Activated B cell treated with CpG ODN at 0.5 μM for 24 hours (primary cell): ENCODE results near the gene HECTD3. TPM values are rescaled to one million over a fixed set of nuclear protein-coding genes. Genes with fewer than 3 reads are reported as not detected.
"Not testable (repeated sequence)": the region's sequence is repeated elsewhere in the genome, so short reads cannot be mapped to it uniquely, and the experiment has no call there.

Source experiments
- ATAC-seq: fragments of 200-7000 bp; cut with Tn5 transposase; one replicate; pipeline ENCODE4 v1.10.0; 2021; ENCODE audit warnings: low read depth, mild to moderate bottlenecking, moderate library complexity
- CTCF ChIA-PET: fragments of 350-600 bp; sonication (Branson Sonifier 250); formaldehyde crosslinking; loops from one replicate; lab custom pipeline; 2021; ENCODE audit warnings: antibody characterized with exemption; lab: Charles Lee
- POLR2A ChIA-PET: fragments of 350-600 bp; sonication (Branson Sonifier 250); formaldehyde crosslinking; loops from one replicate; lab custom pipeline; 2021; ENCODE audit warnings: antibody characterized with exemption; lab: Charles Lee
- DNase-seq: peaks from one replicate; pipeline ENCODE4 v3.0.0; 2022
- H3K27ac Mint-ChIP-seq: one replicate; pipeline ENCODE4 v1.8.0; 2020; ENCODE audit warnings: mixed read lengths
- H3K27me3 Mint-ChIP-seq: one replicate; pipeline ENCODE4 v1.8.0; 2021; ENCODE audit warnings: mixed read lengths
- H3K36me3 Mint-ChIP-seq: one replicate; pipeline ENCODE4 v1.8.0; 2021; ENCODE audit warnings: low read depth, mixed read lengths
- H3K4me1 Mint-ChIP-seq: one replicate; pipeline ENCODE4 v1.8.0; 2021; ENCODE audit warnings: mixed read lengths
- H3K4me3 Mint-ChIP-seq: one replicate; pipeline ENCODE4 v1.8.0; 2020; ENCODE audit warnings: mild to moderate bottlenecking, mixed read lengths
- H3K9me3 Mint-ChIP-seq: one replicate; pipeline ENCODE4 v1.8.0; 2020; ENCODE audit warnings: mixed read lengths
- CTCF ChIP-seq: fragments of 200-600 bp; IDR thresholded peaks from one replicate; pipeline ENCODE4 v1.8.0; 2022; ENCODE audit warnings: antibody characterized with exemption, mild to moderate bottlenecking
- intact Hi-C: fragments of 100-400 bp; cut with micrococcal nuclease; formaldehyde crosslinking; loops from one replicate; pipeline ENCODE4 v1.15.1; 2024
- total RNA-seq: library from RNA; stranded (reverse); gene quantifications from 2 replicates; pipeline ENCODE4 v1.2.3, GENCODE V29; 2022

HECTD3 gene
- total RNA-seq, 1 donor from 2014 or later = 49.9 TPM

- POLR2A ChIA-PET = interaction anchor here (0.6 to 1.7 kb wide), 4 partner anchors 8 to 627 kb away, joined by 3 to 7 read pairs (median 5); partner anchors contain the start of genes EIF2B3, HECTD3 and UROD
- no peak for TF ChIP-seq CTCF
Measured at GRCh38 chr1:45002650-45003645, 8.2 kb downstream of the HECTD3 start.

GRCh38 chr1:45001576-45001975, 9.5 kb downstream of the HECTD3 start:
- ATAC-seq, H3K4me1 Mint-ChIP-seq, H3K27ac Mint-ChIP-seq, H3K27me3 Mint-ChIP-seq, POLR2A ChIA-PET, H3K9me3 Mint-ChIP-seq, H3K4me3 Mint-ChIP-seq, CTCF ChIA-PET, intact Hi-C loops, DNase-seq: not testable (repeated sequence)
- peaks cover 55% of the 10 kb centered on the region for H3K36me3 Mint-ChIP-seq

More at GRCh38 chr1:45002650-45003645, 8.2 kb downstream of the HECTD3 start:
- CTCF ChIA-PET = no interaction called here
- ATAC-seq (no peak), DNase-seq (no peak)
- H3K4me3 Mint-ChIP-seq = no peak overlapping the region
- intact Hi-C loops = no loop called here
- peaks cover 5% of the 10 kb centered on the region for H3K4me1 Mint-ChIP-seq
- H3K27me3 Mint-ChIP-seq = no peaks in the 10 kb centered on the region
- peaks cover 69% of the 10 kb centered on the region for H3K36me3 Mint-ChIP-seq
- no peaks in the 10 kb centered on the region for H3K9me3 Mint-ChIP-seq
- no peak overlapping the region for H3K27ac Mint-ChIP-seq

- ATAC-seq = no peak
- ChIA-PET POLR2A (no interaction called here), CTCF (no interaction called here)
Measured at GRCh38 chr1:45001011-45001481, 10.1 kb downstream of the HECTD3 start.

GRCh38 chr1:44999232-44999631, 11.9 kb downstream of the HECTD3 start:
- no peak overlapping the region for H3K4me3 Mint-ChIP-seq
- DNase-seq = no peak
- H3K4me1 Mint-ChIP-seq = peaks cover 5% of the 10 kb centered on the region
- no peak for TF ChIP-seq CTCF
- intact Hi-C loops = no loop called here
- H3K27ac Mint-ChIP-seq = no peak overlapping the region
- ChIA-PET POLR2A (interaction anchor here (0.6 kb wide), 1 partner anchor 38 kb away, joined by 3 read pairs; no protein-coding TSS in a partner anchor), CTCF (no interaction called here)
- no peaks in the 10 kb centered on the region for H3K27me3 Mint-ChIP-seq
- H3K9me3 Mint-ChIP-seq = no peaks in the 10 kb centered on the region
- ATAC-seq = no peak
- peaks cover 33% of the 10 kb centered on the region for H3K36me3 Mint-ChIP-seq

More at GRCh38 chr1:45001011-45001481, 10.1 kb downstream of the HECTD3 start:
- no peak for TF ChIP-seq CTCF
- Mint-ChIP-seq H3K27me3 (no peaks in the 10 kb centered on the region), H3K4me1 (peaks cover 5% of the 10 kb centered on the region), H3K4me3 (no peak overlapping the region), H3K9me3 (no peaks in the 10 kb centered on the region), H3K27ac (peak overlapping the region; percentile 38), H3K36me3 (peaks cover 51% of the 10 kb centered on the region)
- intact Hi-C loops = no loop called here
- DNase-seq = no peak

GRCh38 chr1:44995467-44996238, 15.5 kb downstream of the HECTD3 start:
- POLR2A ChIA-PET = no interaction called here
- H3K27ac Mint-ChIP-seq = no peak overlapping the region
- no peak for ATAC-seq
- no peaks in the 10 kb centered on the region for H3K27me3 Mint-ChIP-seq
- H3K9me3 Mint-ChIP-seq = no peaks in the 10 kb centered on the region
- no peak for TF ChIP-seq CTCF
- no peak overlapping the region for H3K4me3 Mint-ChIP-seq
- intact Hi-C loops = no loop called here
- no peaks in the 10 kb centered on the region for H3K4me1 Mint-ChIP-seq
- CTCF ChIA-PET = interaction anchor here (0.6 kb wide), 1 partner anchor 693 kb away, joined by 3 read pairs; no protein-coding TSS in a partner anchor
- no peak for DNase-seq
- H3K36me3 Mint-ChIP-seq = no peaks in the 10 kb centered on the region
